Fibroblast of the aortic adventitia (primary cell): ENCODE data around the gene NEDD4L. TPM values are rescaled to one million over a fixed set of nuclear protein-coding genes. Genes with fewer than 3 reads are reported as not detected.

Experiments
- DNase-seq: peaks from one replicate; pipeline ENCODE4 v3.0.0-alpha.2; 2010; ENCODE audit warnings: low read depth
- H3K4me3 ChIP-seq: 2 replicates; pipeline ENCODE4 v1.5.1; 2011; ENCODE audit warnings: low read depth, mild to moderate bottlenecking, control low read depth, low read length, moderate library complexity
- CTCF ChIP-seq: IDR thresholded peaks from 2 replicates; pipeline ENCODE4 v1.5.1; 2011; ENCODE audit warnings: mild to moderate bottlenecking, low read length, control low read depth, inconsistent platforms; ENCODE audit not compliant: insufficient read depth
- total RNA-seq: library from RNA; depleted of rRNA; stranded (reverse); fragments of >200 nt; gene quantifications from 2 replicates; pipeline ENCODE4 v1.2.3, GENCODE V29; 2012; ENCODE audit warnings: low replicate concordance

Gene NEDD4L
- total RNA-seq, 1 donor = 22.2 TPM

- no peak for TF ChIP-seq CTCF
- DNase-seq = no peak
- H3K4me3 ChIP-seq = no peak overlapping the region
These were observed 315.6 kb downstream of the NEDD4L start for GRCh38 chr18:58359620-58360019.

GRCh38 chr18:58360324-58360723 is 316.3 kb downstream of the NEDD4L start:
- no peak overlapping the region for H3K4me3 ChIP-seq
- TF ChIP-seq CTCF = no peak
- DNase-seq = no peak

- no peak for TF ChIP-seq CTCF
- no peak overlapping the region for H3K4me3 ChIP-seq
- DNase-seq = no peak
These were observed 317.2 kb downstream of the NEDD4L start for GRCh38 chr18:58361212-58361611.

- DNase-seq = peak; percentile 90
- no peak overlapping the region for H3K4me3 ChIP-seq
- TF ChIP-seq CTCF = no peak
These were observed 318.1 kb downstream of the NEDD4L start for GRCh38 chr18:58362027-58362575.

GRCh38 chr18:58362829-58363271 is 318.8 kb downstream of the NEDD4L start:
- peak; percentile 30 for DNase-seq
- no peak for TF ChIP-seq CTCF
- no peak overlapping the region for H3K4me3 ChIP-seq

- H3K4me3 ChIP-seq = no peak overlapping the region
- DNase-seq = peak; percentile 54
- TF ChIP-seq CTCF = no peak
These were observed 319.9 kb downstream of the NEDD4L start for GRCh38 chr18:58363767-58364540.
